ENCODE measurements around the gene ACOX1.

ACOX1 gene

DNA sequence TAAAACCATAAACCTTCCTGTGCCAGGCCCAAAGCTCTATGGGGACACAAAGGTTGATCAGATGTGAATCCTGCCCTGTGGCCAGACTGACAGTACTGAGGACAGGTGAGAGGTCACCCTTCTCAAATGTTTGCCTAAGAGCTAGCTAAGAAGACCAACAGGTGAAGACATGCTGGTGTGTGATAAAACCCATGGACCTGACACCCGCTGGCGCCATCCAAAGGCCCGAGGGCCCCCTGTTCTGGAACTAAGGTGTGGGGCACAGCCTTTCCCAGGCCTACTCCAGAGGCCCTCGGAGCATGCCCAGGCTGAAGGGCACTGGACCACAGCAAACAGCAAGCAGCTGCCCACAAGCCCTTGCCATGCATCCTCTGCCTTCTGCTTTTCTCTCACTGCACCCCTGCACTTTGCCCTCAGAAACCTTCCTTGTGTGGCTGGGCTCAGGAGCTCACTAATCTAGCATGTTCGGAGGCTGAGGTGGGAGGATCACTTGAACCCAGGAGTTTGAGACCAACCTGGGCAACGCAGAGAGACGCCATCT is 16.5 kb upstream of the ACOX1 start:
- no peak for FAIRE-seq
- TF ChIP-seq, protein P1, sequence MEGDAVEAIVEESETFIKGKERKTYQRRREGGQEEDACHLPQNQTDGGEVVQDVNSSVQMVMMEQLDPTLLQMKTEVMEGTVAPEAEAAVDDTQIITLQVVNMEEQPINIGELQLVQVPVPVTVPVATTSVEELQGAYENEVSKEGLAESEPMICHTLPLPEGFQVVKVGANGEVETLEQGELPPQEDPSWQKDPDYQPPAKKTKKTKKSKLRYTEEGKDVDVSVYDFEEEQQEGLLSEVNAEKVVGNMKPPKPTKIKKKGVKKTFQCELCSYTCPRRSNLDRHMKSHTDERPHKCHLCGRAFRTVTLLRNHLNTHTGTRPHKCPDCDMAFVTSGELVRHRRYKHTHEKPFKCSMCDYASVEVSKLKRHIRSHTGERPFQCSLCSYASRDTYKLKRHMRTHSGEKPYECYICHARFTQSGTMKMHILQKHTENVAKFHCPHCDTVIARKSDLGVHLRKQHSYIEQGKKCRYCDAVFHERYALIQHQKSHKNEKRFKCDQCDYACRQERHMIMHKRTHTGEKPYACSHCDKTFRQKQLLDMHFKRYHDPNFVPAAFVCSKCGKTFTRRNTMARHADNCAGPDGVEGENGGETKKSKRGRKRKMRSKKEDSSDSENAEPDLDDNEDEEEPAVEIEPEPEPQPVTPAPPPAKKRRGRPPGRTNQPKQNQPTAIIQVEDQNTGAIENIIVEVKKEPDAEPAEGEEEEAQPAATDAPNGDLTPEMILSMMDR (IDR thresholded peaks at IDR 0.05; ENCODE audit: insufficient read depth, missing control alignments) = no peak

DNA sequence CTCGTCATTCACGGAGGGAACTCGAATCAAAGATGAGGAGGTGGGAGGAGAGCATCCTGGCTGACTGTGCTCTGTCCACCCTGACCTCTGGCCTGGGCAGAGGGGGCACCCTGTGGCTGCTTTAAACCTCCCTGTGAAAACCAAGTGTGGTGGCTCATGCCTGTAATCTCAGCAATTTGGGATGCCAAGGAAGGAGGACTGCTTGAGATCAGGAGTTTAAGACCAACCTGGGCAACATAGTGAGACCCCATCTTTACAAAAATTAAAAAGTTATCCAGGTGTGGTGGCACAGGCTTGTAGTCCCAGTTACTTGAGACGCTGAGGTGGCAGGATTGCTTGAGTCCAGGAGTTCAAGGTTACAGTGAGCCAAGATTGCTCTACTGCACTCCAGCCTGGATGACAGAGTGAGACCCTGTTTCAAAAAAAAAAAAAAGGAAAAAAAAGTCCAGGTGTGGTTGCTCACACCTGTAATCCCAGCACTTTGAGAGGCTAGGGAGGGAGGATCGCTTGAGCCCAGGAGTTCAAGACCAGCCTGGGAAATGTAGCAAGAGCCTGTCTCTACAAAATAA is 15.9 kb upstream of the ACOX1 start:
- TF ChIP-seq, protein P1 (IDR thresholded peaks at IDR 0.05; ENCODE audit: insufficient read depth, missing control alignments) = no peak
- DNase-seq (ENCODE audit: insufficient read length, low spot score) = no peak
- no peak for FAIRE-seq

More for the DNA sequence above, 16.5 kb upstream of the ACOX1 start:
- DNase-seq (ENCODE audit: insufficient read length, low spot score) = no peak

DNA sequence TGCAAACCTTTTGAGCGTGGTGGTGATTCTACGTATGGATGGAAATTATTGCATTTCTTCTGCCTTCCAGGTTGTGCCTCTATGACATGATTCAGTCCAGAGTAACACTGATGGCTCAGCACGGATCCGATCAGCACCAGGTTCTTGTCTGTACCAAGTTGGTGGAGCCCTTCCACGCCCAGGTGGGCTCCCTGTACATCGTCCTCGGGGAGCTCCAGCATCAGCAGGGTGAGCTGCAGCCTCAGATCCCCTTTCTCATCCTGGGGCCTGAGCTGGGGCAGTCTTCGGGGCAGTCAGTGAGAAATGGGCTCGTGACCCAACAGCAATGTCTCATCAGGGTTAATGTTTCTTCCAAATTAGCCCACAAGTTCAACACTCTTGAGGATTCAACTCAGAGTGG is 12.4 kb upstream of the ACOX1 start:
- FAIRE-seq (no peak), DNase-seq (ENCODE audit: insufficient read length, low spot score) (no peak)
- TF ChIP-seq, protein P1 (IDR thresholded peaks at IDR 0.05; ENCODE audit: insufficient read depth, missing control alignments) = no peak

DNA sequence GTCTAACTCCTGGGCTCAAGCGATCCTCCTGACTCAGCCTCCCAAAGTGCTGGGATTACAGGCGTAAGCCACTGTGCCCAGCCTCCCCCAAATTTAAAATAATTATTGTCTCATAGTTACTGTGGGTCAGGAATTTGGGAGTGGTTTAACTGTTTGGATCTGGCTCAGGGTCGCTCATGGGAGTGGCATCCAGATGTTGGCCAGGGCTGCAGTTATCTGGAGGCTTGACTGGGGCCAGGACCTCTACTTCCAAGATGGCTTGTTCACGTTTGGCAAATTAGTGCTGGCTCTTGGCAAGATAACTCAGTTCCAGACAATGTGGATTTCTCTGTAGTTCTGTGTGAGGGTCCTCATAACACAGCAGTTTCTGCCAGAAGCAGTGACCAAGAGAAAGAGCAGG is 8.1 kb upstream of the ACOX1 start:
- no peak for DNase-seq (ENCODE audit: insufficient read length, low spot score)
- FAIRE-seq = no peak
- TF ChIP-seq, protein P1 (IDR thresholded peaks at IDR 0.05; ENCODE audit: insufficient read depth, missing control alignments) = no peak

DNA sequence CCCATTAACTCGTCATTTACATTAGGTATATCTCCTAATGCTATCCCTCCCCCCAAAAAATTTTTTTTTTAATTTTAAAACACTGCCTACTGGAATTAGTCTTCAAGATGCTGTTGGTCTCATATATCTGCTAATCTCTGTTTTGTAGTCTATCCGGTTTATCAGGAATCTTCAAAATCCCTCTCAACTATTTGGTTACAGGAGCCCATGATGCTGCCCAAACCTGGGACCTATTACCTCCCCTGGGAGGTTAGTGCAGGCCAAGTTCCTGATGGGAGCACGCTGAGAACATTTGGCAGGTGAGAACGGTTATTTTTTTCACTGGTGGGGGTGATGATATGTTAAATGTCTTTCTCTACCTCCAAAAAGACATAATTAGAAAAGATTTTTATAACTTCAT is 7.0 kb upstream of the ACOX1 start:
- TF ChIP-seq, protein P1 (IDR thresholded peaks at IDR 0.05; ENCODE audit: insufficient read depth, missing control alignments) = no peak
- DNase-seq (ENCODE audit: insufficient read length, low spot score) = no peak
- FAIRE-seq = no peak

DNA sequence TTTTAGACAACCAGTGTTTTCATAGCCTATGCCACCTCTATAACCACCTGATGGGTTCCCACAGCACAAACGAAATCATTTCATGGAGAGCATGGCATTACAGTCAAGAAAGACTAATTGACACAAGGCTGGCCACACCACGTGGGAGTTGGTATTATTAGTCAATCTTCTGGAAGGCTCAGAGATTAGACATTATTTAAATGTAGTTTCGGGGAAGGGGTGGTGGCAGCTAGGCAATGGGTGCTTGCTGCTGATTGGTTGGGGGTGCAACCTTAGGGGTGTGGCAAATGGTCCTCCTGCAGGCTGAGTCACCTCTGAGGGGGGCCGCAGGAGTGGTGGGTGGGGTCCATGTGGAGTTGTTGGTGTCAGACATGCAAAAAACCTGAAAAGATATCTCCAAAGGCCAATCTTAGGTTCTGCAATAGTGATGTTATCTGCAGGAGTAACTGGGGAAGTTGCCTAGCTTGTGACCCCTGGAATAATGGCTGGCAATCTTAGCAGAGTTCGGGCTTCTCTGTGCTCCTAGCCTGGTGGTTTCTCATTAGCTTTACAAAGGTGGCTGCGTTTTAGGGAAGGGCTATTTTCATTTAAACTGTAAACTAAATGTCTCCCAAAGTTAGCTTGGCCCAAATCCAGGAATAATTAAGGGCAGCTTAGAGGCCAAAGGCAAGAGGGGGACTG is 4.7 kb upstream of the ACOX1 start:
- TF ChIP-seq, protein P1 (IDR thresholded peaks at IDR 0.05; ENCODE audit: insufficient read depth, missing control alignments) = no peak
- FAIRE-seq (no peak), DNase-seq (ENCODE audit: insufficient read length, low spot score) (no peak)

DNA sequence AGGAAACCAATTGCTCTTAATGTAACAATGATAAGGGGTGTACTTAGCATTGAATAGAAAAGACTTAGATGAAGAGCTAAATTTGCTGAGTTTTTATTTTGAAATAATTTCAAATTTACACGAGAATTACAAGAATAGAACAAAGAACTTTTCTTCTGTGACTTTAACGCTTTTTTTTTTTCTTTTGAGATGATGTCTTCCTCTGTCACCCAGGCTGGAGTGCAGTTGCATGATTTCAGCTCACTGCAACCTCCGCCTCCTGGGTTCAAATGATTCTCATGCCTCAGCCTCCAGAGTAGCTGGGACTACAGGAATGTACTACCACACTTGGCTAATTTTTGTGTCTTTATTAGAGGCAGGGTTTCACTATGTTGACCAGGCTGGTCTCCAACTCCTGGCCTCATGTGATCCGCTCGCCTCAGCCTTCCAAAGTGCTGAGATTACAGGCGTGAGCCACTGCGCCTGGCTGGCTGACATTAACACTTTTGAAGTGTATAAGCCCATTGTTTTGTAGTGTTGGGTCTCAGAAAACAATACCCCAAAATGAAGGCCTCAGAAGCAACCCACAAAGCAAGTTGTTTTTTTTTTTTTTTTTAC is 2.2 kb upstream of the ACOX1 start:
- TF ChIP-seq, protein P1 (IDR thresholded peaks at IDR 0.05; ENCODE audit: insufficient read depth, missing control alignments) = no peak
- no peak for FAIRE-seq
- DNase-seq (ENCODE audit: insufficient read length, low spot score) = no peak
